Colonic mucosa (tissue), 4 donors: ENCODE results near the gene GTSE1. TPM values are rescaled to one million over a fixed set of nuclear protein-coding genes. Genes with fewer than 3 reads are reported as not detected.
A peak's percentile ranks its signal among the peaks of the same experiment; 100 is the strongest.
"Not testable (repeated sequence)": the region's sequence is repeated elsewhere in the genome, so short reads cannot be mapped to it uniquely, and the experiment has no call there.

ENCODE experiments used
- DNase-seq: peaks from one replicate; pipeline ENCODE4 v3.0.0-alpha.2; 2020
- H3K27ac ChIP-seq: fragments of 200-600 bp; one replicate; pipeline ENCODE4 v1.8.0; 2021
- H3K27me3 ChIP-seq: fragments of 200-600 bp; one replicate; pipeline ENCODE4 v1.8.0; 2021
- H3K36me3 ChIP-seq: fragments of 200-600 bp; one replicate; pipeline ENCODE4 v1.8.0; 2021
- H3K4me1 ChIP-seq: fragments of 200-600 bp; one replicate; pipeline ENCODE4 v1.8.0; 2021; ENCODE audit warnings: mild to moderate bottlenecking
- H3K4me3 ChIP-seq: fragments of 200-600 bp; one replicate; pipeline ENCODE4 v1.8.0; 2021
- H3K9ac ChIP-seq, 2 donors: one replicate each; pipeline ENCODE4 v1.7.0; 2013; ENCODE audit warnings: control low read depth in 2 of 2, low read depth in 2 of 2, low read length in 2 of 2
- H3K9me3 ChIP-seq: fragments of 200-600 bp; one replicate; pipeline ENCODE4 v1.8.0; 2021
- intact Hi-C: fragments of 100-400 bp; cut with DNase I; formaldehyde crosslinking; loops from one replicate; pipeline ENCODE4 v1.14.1; 2022
- total RNA-seq, 2 donors: library from RNA; stranded (reverse); fragmentation: NEBNext Ultra II Directional in 1 of 2; extraction: Animal tissue kit (Norgen Biotek cat#: 25700) in 1 of 2; gene quantifications; one replicate each; pipeline ENCODE4 v1.2.1, GENCODE V29; 2021
- TF ChIP-seq, protein P1 (sequence below): fragments of 200-600 bp; IDR thresholded peaks from one replicate; pipeline ENCODE4 v1.8.0; 2022; ENCODE audit warnings: antibody characterized with exemption, mild to moderate bottlenecking
- donor health status: healthy.
- donor health status: DM: no; HTN: no; CAD: no.
- donor health status: DM: no; HTN: no; CAD: no.

The GTSE1 gene
- total RNA-seq, 2 donors from 2014 or later: 7.8 to 38.8 TPM

DNA sequence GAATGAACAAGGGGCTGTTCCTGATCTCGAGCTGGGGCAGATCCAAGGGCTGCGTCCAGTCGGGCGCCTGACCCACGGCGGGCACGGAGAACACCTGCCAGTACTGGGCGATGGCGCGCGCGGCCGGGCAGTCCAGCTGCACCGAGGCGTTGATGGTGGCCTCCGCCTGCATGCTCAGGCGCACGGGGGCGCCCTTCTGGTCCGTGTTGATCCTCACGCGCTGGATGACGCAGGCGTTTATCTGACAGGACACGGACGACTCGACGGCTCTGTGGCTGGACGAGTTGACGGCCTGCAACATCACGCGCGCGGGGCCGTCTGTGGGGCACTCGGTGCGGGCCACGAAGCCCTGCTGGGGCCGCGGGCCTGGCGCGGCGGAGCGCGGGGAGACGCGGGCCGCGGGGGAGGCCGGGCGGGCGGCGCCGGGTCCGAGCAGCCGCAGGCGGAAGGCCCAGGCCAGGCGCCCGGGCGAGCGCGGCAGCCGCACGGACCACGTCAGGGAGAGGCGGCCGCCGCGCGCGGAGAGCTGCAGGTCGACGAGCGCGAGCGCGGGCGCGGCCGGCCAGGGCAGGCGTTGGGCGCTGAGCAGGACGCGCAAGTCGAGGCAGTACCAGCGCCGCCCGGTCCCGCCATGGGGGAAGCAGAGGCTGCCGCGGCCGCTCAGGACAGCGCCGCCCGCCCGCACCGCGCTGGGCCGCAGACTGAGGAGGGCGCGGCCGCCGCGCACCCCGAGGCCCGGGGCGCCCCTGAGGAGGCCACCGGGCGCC is 34.0 kb upstream of the GTSE1 start:
- Histone ChIP-seq H3K4me1 (peaks cover 4% of the 10 kb centered on the region), H3K27me3 (no peaks in the 10 kb centered on the region), H3K4me3 (no peak overlapping the region), H3K27ac (no peak overlapping the region), H3K9me3 (no peaks in the 10 kb centered on the region), H3K9ac (no peak overlapping the region), H3K36me3 (no peaks in the 10 kb centered on the region)
- TF ChIP-seq, protein P1, sequence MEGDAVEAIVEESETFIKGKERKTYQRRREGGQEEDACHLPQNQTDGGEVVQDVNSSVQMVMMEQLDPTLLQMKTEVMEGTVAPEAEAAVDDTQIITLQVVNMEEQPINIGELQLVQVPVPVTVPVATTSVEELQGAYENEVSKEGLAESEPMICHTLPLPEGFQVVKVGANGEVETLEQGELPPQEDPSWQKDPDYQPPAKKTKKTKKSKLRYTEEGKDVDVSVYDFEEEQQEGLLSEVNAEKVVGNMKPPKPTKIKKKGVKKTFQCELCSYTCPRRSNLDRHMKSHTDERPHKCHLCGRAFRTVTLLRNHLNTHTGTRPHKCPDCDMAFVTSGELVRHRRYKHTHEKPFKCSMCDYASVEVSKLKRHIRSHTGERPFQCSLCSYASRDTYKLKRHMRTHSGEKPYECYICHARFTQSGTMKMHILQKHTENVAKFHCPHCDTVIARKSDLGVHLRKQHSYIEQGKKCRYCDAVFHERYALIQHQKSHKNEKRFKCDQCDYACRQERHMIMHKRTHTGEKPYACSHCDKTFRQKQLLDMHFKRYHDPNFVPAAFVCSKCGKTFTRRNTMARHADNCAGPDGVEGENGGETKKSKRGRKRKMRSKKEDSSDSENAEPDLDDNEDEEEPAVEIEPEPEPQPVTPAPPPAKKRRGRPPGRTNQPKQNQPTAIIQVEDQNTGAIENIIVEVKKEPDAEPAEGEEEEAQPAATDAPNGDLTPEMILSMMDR: no peak
- peak; percentile 72 for DNase-seq
- intact Hi-C loops: no loop called here

DNA sequence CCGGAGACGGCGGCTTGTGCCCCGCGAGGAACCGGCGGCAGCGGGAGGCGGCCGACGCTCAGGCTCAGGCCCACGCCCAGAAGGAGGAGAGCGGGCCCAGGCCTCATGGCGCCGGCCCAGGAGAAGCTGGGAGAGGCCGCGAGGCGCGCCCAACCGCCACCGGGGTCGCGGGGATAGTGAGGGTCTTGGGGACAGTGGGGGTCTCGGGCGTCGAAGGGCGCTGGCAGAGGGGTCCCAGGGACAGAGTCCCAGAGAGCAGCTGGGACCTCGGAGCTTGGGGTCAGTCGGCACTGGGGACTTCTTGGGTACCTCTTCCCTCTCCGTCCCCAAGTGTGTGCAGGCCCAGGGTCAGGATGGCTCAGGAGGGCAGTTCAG is 33.5 kb upstream of the GTSE1 start, which contains the start of gene PKDREJ:
TSS of gene PKDREJ (minus strand) at position 128 of the 375 bp plus-strand sequence. CDS start at position 107, 21 bp downstream.
- H3K4me1 ChIP-seq: peaks cover 4% of the 10 kb centered on the region
- H3K27ac ChIP-seq: peak within 1 kb of the TSS; percentile 68
- TF ChIP-seq, protein P1: no peak
- no peak within 1 kb of the TSS for H3K4me3 ChIP-seq
- H3K36me3 ChIP-seq: no peaks in the 10 kb centered on the region
- H3K9me3 ChIP-seq: no peaks in the 10 kb centered on the region
- no peaks in the 10 kb centered on the region for H3K27me3 ChIP-seq
- no peak within 1 kb of the TSS for H3K9ac ChIP-seq
- DNase-seq: no peak
- intact Hi-C loops: no loop called here

DNA sequence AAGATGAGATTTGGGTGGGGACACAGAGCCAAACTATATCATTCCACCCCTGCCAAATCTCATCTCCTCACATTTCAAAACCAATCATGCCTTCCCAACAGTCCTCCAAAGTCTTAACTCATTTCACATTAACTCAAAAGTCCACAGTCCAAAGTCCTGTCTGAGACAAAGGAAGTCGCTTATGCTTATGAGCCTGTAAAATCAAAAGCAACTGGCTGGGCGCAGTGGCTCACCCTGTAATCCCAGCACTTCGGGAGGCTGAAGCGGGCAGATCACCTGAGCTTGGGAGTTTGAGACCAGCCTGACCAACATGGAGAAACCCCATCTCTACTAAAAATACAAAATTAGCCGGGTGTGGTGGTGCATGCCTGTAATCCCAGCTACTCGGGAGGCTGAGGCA is 32.1 kb upstream of the GTSE1 start:
- DNase-seq: peak; percentile 80
- not testable (repeated sequence) for H3K27me3 ChIP-seq
- H3K27ac ChIP-seq: peak overlapping the region; percentile 68

DNA sequence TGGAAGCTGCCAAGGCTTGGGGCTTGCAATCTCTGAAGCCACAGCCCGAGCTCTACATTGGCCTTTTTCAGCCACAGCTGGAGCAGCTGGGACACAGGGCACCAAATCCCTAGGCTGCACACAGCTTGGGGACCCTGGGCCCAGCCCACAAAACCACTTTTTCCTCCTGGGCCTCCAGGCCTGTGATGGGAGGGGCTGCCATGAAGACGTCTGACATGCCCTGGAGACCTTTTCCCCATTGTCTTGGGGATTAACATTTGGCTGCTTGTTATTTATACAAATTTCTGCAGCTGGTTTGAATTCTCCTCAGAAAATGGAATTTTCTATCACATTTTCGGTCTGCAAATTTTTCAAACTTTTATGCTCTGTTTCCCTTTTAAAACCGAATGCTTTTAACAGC is 31.0 kb upstream of the GTSE1 start:
- H3K9ac ChIP-seq, H3K4me3 ChIP-seq, H3K9me3 ChIP-seq, H3K27ac ChIP-seq, H3K4me1 ChIP-seq, H3K36me3 ChIP-seq, intact Hi-C loops, DNase-seq, H3K27me3 ChIP-seq: not testable (repeated sequence)

More for the DNA sequence above, 32.1 kb upstream of the GTSE1 start:
- H3K9ac ChIP-seq, intact Hi-C loops, H3K36me3 ChIP-seq, H3K9me3 ChIP-seq, H3K4me1 ChIP-seq, H3K4me3 ChIP-seq: not testable (repeated sequence)

DNA sequence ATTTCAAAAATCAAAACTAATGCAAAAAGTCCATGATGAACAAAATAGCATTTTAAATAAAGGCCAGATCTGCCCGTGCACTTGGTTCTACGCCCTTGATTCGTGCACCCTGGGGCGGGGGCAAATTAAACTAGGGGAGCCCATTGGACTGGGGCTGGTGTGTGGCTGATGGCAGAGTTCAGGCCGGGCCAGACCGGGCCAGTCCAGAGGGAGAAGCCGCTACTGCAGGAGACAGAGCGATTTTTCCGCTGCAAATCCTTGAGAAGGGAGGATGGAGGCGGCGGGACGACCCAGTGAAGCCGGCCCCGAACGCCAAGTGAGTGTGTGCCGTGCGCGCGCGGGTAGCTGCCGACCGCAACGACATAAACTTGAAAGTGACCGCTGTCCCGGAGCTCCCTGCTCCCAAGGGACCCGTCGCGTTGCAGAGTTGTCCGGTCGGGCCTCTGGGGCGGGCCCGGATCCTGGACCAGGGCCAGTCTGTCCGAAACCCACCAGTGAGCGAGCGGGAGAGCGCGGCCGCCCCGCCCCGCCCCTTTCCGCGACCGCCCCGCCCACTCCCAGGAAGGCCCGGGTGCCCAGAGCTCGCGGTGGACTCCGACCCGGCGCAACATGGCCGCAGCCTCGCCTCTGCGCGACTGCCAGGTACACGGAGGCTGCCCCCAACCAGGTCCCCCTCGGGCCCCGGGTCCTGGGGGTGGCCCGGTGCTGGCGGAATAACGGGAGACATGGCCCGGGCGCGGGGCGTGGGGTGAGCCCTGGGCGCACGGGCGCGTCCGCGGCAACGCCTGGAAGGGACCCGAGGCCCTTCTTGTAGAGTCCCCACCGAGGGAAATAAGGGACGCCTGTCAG is 29.0 kb upstream of the GTSE1 start, which contains the start of gene TTC38:
TSS of gene TTC38 (plus strand) at position 578 of the 849 bp plus-strand sequence. CDS start at position 610, 32 bp downstream.
- peak within 1 kb of the TSS; percentile 78 for H3K27ac ChIP-seq
- intact Hi-C loops: no loop called here
- peak within 1 kb of the TSS; percentile 86 to 93 for H3K9ac ChIP-seq
- DNase-seq: peak; percentile 96
- TF ChIP-seq, protein P1: no peak
- peaks cover 7% of the 10 kb centered on the region for H3K4me1 ChIP-seq
- no peaks in the 10 kb centered on the region for H3K9me3 ChIP-seq
- no peaks in the 10 kb centered on the region for H3K27me3 ChIP-seq
- peak within 1 kb of the TSS; percentile 63 for H3K4me3 ChIP-seq
- no peaks in the 10 kb centered on the region for H3K36me3 ChIP-seq

DNA sequence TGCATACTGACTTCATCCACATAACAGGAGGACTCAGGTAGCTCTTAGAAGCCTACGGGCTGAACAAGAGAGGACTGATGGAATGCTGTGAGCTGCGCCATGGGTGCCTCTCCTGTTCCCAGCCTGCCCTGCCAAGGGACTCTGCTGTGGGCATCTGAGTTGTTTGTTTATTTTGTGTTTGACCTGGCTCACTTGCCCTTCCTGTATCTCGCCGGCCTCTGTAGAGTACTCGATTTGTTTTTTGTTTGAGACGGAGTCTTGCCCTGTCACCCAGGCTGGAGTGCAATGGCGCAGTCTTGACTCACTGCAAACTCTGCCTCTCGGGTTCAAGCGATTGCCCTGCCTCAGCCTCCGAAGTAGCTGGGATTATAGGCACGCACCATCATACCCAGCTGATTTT is 27.1 kb upstream of the GTSE1 start:
- DNase-seq: no peak
- H3K27me3 ChIP-seq: no peaks in the 10 kb centered on the region
- H3K9me3 ChIP-seq: no peaks in the 10 kb centered on the region
- intact Hi-C loops: no loop called here
- H3K9ac ChIP-seq: peak overlapping the region; percentile 43 to 93
- H3K36me3 ChIP-seq: no peaks in the 10 kb centered on the region
- H3K4me3 ChIP-seq: no peak overlapping the region
- TF ChIP-seq, protein P1: no peak
- H3K4me1 ChIP-seq: peaks cover 4% of the 10 kb centered on the region
- H3K27ac ChIP-seq: peak overlapping the region; percentile 78
